DMS79 treated with DMSO at 0.1 percent for 48 hours (cell line): ENCODE results near the gene KIF4B.
"Not testable (repeated sequence)": the region's sequence is repeated elsewhere in the genome, so short reads cannot be mapped to it uniquely, and the experiment has no call there.

Source experiments
- DNase-seq: peaks from one replicate; lab custom pipeline; 2025; lab: John Stamatoyannopoulos, UW

Gene KIF4B

GRCh38 chr5:155013526-155013925 is at the start of gene KIF4B:
Gene KIF4B, plus strand, starts transcription at chr5:155013755. Its CDS starts 105 bp downstream, at chr5:155013860.
- no peak for DNase-seq

GRCh38 chr5:154966081-154966841 is 47.3 kb upstream of the KIF4B start:
- DNase-seq, result no peak

- no peak for DNase-seq
Measured at GRCh38 chr5:154966874-154967273, 46.7 kb upstream of the KIF4B start.

GRCh38 chr5:154967421-154968024 is 46.0 kb upstream of the KIF4B start:
- no peak for DNase-seq

GRCh38 chr5:154968953-154969352 is 44.6 kb upstream of the KIF4B start:
- DNase-seq, result no peak

GRCh38 chr5:154970759-154971158 is 42.8 kb upstream of the KIF4B start:
- no peak for DNase-seq

- no peak for DNase-seq
Measured at GRCh38 chr5:154971501-154971900, 42.1 kb upstream of the KIF4B start.

- no peak for DNase-seq
Measured at GRCh38 chr5:154972476-154973080, 41.0 kb upstream of the KIF4B start.

- DNase-seq, result not testable (repeated sequence)
Measured at GRCh38 chr5:154976082-154976481, 37.5 kb upstream of the KIF4B start.

- no peak for DNase-seq
Measured at GRCh38 chr5:154977409-154977808, 36.1 kb upstream of the KIF4B start.

GRCh38 chr5:154978294-154978693 is 35.3 kb upstream of the KIF4B start:
- not testable (repeated sequence) for DNase-seq

- DNase-seq, result no peak
Measured at GRCh38 chr5:154984946-154985516, 28.5 kb upstream of the KIF4B start.

- no peak for DNase-seq
Measured at GRCh38 chr5:154986151-154986550, 27.4 kb upstream of the KIF4B start.

- DNase-seq, result no peak
Measured at GRCh38 chr5:154989626-154990025, 23.9 kb upstream of the KIF4B start.

- DNase-seq, result no peak
Measured at GRCh38 chr5:154993461-154993860, 20.1 kb upstream of the KIF4B start.

GRCh38 chr5:154995679-154996078 is 17.9 kb upstream of the KIF4B start:
- no peak for DNase-seq

- DNase-seq, result no peak
Measured at GRCh38 chr5:154997746-154998145, 15.8 kb upstream of the KIF4B start.

GRCh38 chr5:154999865-155000264 is 13.7 kb upstream of the KIF4B start:
- DNase-seq, result no peak

- no peak for DNase-seq
Measured at GRCh38 chr5:155001523-155001922, 12.0 kb upstream of the KIF4B start.

GRCh38 chr5:155002722-155003121 is 10.8 kb upstream of the KIF4B start:
- DNase-seq, result not testable (repeated sequence)

- DNase-seq, result no peak
Measured at GRCh38 chr5:155004138-155004744, 9.3 kb upstream of the KIF4B start.

- not testable (repeated sequence) for DNase-seq
Measured at GRCh38 chr5:155006265-155006664, 7.3 kb upstream of the KIF4B start.
